Stimulated activated CD8-positive, alpha-beta memory T cell treated with anti-CD3 and anti-CD28 coated beads, Interleukin-12 subunit alpha, Interleukin-12 subunit beta, amount 100 ng/mL, for 24 hours (primary cell): ENCODE measurements around the gene VPS26C.
"Not testable (repeated sequence)": the region's sequence is repeated elsewhere in the genome, so short reads cannot be mapped to it uniquely, and the experiment has no call there.

Source experiments
- DNase-seq: peaks from one replicate; pipeline ENCODE4 v3.0.0-alpha.2; 2020; ENCODE audit errors: extremely low read depth

Gene VPS26C

GRCh38 chr21:37267269-37268185 lies at the start of gene VPS26C:
Gene VPS26C, minus strand, starts transcription at chr21:37267334. Its CDS starts 40 bp downstream, at chr21:37267294.
- DNase-seq, result peak; percentile 97

GRCh38 chr21:37316072-37316471 lies 48.9 kb upstream of the VPS26C start:
- DNase-seq, result not testable (repeated sequence)

GRCh38 chr21:37300114-37300751 lies 33.1 kb upstream of the VPS26C start:
- DNase-seq, result no peak

- no peak for DNase-seq
Measured at GRCh38 chr21:37297364-37297763, 30.2 kb upstream of the VPS26C start.

- DNase-seq, result no peak
Measured at GRCh38 chr21:37294679-37295078, 27.5 kb upstream of the VPS26C start.

GRCh38 chr21:37292941-37293340 lies 25.8 kb upstream of the VPS26C start:
- DNase-seq, result no peak

GRCh38 chr21:37292041-37292440 lies 24.9 kb upstream of the VPS26C start:
- no peak for DNase-seq

GRCh38 chr21:37283191-37283710 lies 16.1 kb upstream of the VPS26C start:
- DNase-seq, result not testable (repeated sequence)

GRCh38 chr21:37282602-37283001 lies 15.5 kb upstream of the VPS26C start:
- not testable (repeated sequence) for DNase-seq

- DNase-seq, result no peak
Measured at GRCh38 chr21:37281993-37282392, 14.9 kb upstream of the VPS26C start.

- DNase-seq, result no peak
Measured at GRCh38 chr21:37281579-37281978, 14.4 kb upstream of the VPS26C start.

- not testable (repeated sequence) for DNase-seq
Measured at GRCh38 chr21:37279271-37279670, 12.1 kb upstream of the VPS26C start.

- no peak for DNase-seq
Measured at GRCh38 chr21:37278199-37278598, 11.1 kb upstream of the VPS26C start.

GRCh38 chr21:37276377-37276776 lies 9.2 kb upstream of the VPS26C start:
- no peak for DNase-seq

GRCh38 chr21:37273911-37274690 lies 7.0 kb upstream of the VPS26C start:
- DNase-seq, result no peak

GRCh38 chr21:37273440-37273839 lies 6.3 kb upstream of the VPS26C start:
- DNase-seq, result no peak

- DNase-seq, result no peak
Measured at GRCh38 chr21:37272897-37273296, 5.8 kb upstream of the VPS26C start.

- DNase-seq, result no peak
Measured at GRCh38 chr21:37270576-37271365, 3.6 kb upstream of the VPS26C start.

GRCh38 chr21:37269481-37269880 lies 2.3 kb upstream of the VPS26C start:
- no peak for DNase-seq

- DNase-seq, result no peak
Measured at GRCh38 chr21:37268186-37268503, 1.0 kb upstream of the VPS26C start.

GRCh38 chr21:37266515-37267221 lies 466 bp downstream of the VPS26C start:
- DNase-seq, result no peak
